Upper lobe of left lung (tissue), 6 donors: Measurements from ENCODE around the gene WFDC12. TPM values are rescaled to one million over a fixed set of nuclear protein-coding genes. Genes with fewer than 3 reads are reported as not detected.

Experiments
- ATAC-seq, 2 donors: fragments of 200-7000 bp; cut with Tn5 transposase; one replicate each; pipeline ENCODE4 v1.9.1; 2022; ENCODE audit warnings: mild to moderate bottlenecking in 2 of 2, moderate library complexity in 2 of 2; ENCODE audit not compliant: low FRiP score in 2 of 2
- DNase-seq, 2 donors: peaks; one replicate each; pipeline ENCODE4 v3.0.0-alpha.2; 2019 to 2020
- H3K27ac ChIP-seq, 4 donors: fragments of 200-600 bp; sonication (generic); one replicate each; pipeline ENCODE4 v1.5.1; 2016 to 2019
- H3K27me3 ChIP-seq, 4 donors: fragments of 200-600 bp; sonication (generic); one replicate each; pipeline ENCODE4 v1.5.1; 2017 to 2019
- H3K36me3 ChIP-seq, 4 donors: fragments of 200-600 bp; sonication (generic); one replicate each; pipeline ENCODE4 v1.5.1; 2016 to 2019
- H3K4me1 ChIP-seq, 4 donors: fragments of 200-600 bp; sonication (generic); one replicate each; pipeline ENCODE4 v1.5.1; 2018 to 2019
- H3K4me3 ChIP-seq, 4 donors: fragments of 200-600 bp; sonication (generic); one replicate each; pipeline ENCODE4 v1.5.1; 2017 to 2019; ENCODE audit warnings: mild to moderate bottlenecking in 2 of 4, moderate library complexity in 1 of 4
- H3K9me3 ChIP-seq, 4 donors: fragments of 200-600 bp; sonication (generic); one replicate each; pipeline ENCODE4 v1.5.1; 2018 to 2019
- EP300 ChIP-seq, 4 donors: sonication (generic); formaldehyde crosslinking; IDR thresholded peaks; one replicate each; pipeline ENCODE4 v1.5.1; 2017; ENCODE audit warnings: antibody characterized with exemption in 4 of 4, control low read depth in 2 of 4
- POLR2A ChIP-seq, 4 donors: fragments of 450-650 bp; IDR thresholded peaks; one replicate each; pipeline ENCODE4 v1.5.1; 2016 to 2017; ENCODE audit warnings: antibody characterized with exemption in 4 of 4, mild to moderate bottlenecking in 2 of 4
- POLR2AphosphoS5 ChIP-seq, 2 donors: sonication (generic); formaldehyde crosslinking; IDR thresholded peaks; one replicate each; pipeline ENCODE4 v1.5.1; 2017; ENCODE audit warnings: antibody characterized with exemption in 2 of 2
- WGBS, 2 donors: methylation state at CpG; one replicate each; pipeline ENCODE4 v1.1.5; 2017 to 2018; 5-methylcytosine and 5-hydroxymethylcytosine counted together
- total RNA-seq, 6 donors: library from RNA; depleted of rRNA in 4 of 6; stranded (reverse); fragments of >200 nt in 4 of 6; gene quantifications; one replicate each; pipeline versions ENCODE4 v1.1.0 to v1.2.1, GENCODE V29; 2016 to 2021
- TF ChIP-seq, protein P1 (sequence below), 6 experiments: fragments of 450-650 bp in 4 of 6; fragments of 200-600 bp in 2 of 6; sonication (generic) in 2 of 6; IDR thresholded peaks; one replicate each; pipeline ENCODE4 v1.5.1; 2016 to 2019; ENCODE audit warnings: antibody characterized with exemption in 6 of 6
- donor health status: DM: no; HTN: no; CAD: no; lungs with moderate emphysema.
- donor health status: DM: no; HTN: yes; CAD: no; lungs with severe emphysema.

Gene WFDC12
- total RNA-seq, 6 donors from 2014 or later, result 0.67 to 7.1 (median 5.0) TPM; not detected in 1

DNA sequence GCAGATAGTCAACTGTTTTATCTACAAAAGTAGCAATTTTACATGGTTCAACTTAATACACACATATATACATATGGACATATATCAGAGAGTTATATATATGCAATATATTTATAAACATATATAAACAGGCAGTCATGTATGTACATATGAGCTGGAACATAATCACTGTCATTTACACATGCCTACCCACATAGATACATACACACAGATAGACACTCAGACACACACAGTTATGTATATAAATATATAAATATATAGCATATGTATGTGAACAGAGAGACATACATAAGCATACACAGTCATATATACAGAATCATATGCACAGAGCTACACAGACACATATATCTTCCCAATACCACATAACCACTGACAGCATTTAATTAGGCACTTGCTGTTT lies 11.5 kb downstream of the WFDC12 start:
- Histone ChIP-seq H3K4me1 (peaks cover 0 to 6% (median 0%) of the 10 kb centered on the region in 4 donors), H3K9me3 (no peaks in the 10 kb centered on the region), H3K4me3 (no peak overlapping the region), H3K27ac (no peak overlapping the region), H3K27me3 (peaks cover 0 to 3% (median 0%) of the 10 kb centered on the region in 4 donors), H3K36me3 (no peaks in the 10 kb centered on the region)
- TF ChIP-seq POLR2AphosphoS5 (IDR thresholded peaks at IDR 0.05), result no peak
- TF ChIP-seq EP300 (IDR thresholded peaks at IDR 0.05), result no peak
- TF ChIP-seq POLR2A (IDR thresholded peaks at IDR 0.05), result no peak
- TF ChIP-seq, protein P1, sequence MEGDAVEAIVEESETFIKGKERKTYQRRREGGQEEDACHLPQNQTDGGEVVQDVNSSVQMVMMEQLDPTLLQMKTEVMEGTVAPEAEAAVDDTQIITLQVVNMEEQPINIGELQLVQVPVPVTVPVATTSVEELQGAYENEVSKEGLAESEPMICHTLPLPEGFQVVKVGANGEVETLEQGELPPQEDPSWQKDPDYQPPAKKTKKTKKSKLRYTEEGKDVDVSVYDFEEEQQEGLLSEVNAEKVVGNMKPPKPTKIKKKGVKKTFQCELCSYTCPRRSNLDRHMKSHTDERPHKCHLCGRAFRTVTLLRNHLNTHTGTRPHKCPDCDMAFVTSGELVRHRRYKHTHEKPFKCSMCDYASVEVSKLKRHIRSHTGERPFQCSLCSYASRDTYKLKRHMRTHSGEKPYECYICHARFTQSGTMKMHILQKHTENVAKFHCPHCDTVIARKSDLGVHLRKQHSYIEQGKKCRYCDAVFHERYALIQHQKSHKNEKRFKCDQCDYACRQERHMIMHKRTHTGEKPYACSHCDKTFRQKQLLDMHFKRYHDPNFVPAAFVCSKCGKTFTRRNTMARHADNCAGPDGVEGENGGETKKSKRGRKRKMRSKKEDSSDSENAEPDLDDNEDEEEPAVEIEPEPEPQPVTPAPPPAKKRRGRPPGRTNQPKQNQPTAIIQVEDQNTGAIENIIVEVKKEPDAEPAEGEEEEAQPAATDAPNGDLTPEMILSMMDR (IDR thresholded peaks at IDR 0.05), result no peak
- DNase-seq (no peak), ATAC-seq (no peak)

DNA sequence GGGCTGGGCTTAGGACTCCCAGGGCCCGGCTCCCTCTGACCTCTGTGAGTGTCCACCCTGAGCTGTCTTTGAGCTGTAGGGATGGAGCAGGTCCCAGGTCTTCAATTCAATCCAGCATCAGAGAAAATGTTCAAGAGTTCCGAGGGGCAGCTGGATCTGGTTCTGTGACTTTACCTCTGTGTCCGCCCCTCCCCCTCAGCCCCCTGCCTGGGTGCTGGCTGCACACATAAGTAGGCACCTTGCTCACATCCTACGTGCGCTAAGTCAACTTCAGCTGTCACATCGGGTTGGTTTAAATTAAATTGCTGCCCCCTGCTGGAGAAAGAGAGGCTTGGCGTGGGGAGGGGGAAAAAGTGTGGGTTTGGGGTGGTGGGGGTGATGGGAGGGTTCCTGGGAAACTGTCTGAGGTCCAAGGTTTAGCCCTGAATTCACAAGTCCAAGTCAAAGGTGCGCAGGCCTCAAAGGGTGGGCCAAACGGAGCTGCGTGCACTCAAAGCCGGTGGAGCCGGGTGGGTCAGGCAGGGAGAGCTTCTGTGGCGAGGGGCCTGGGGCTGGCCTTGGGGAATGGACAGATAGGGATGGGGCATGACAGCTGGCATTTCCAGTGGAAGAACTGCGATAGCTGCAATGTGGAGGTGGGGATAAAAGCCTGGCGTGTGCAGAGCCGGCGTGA lies 12.3 kb downstream of the WFDC12 start:
- Histone ChIP-seq H3K4me1 (peaks cover 0 to 6% (median 0%) of the 10 kb centered on the region in 4 donors), H3K36me3 (no peaks in the 10 kb centered on the region), H3K27me3 (peaks cover 0 to 3% (median 0%) of the 10 kb centered on the region in 4 donors), H3K27ac (no peak overlapping the region), H3K9me3 (no peaks in the 10 kb centered on the region), H3K4me3 (no peak overlapping the region)
- ATAC-seq (no peak), DNase-seq (no peak)
- 54 to 68% methylated on average over 15 to 17 of the region's 17 CpGs for WGBS, 2 donors
- TF ChIP-seq, protein P1 (IDR thresholded peaks at IDR 0.05), result peak in 5 of 6 experiments; percentile 5 to 42 (median 28)
- no peak for TF ChIP-seq POLR2A (IDR thresholded peaks at IDR 0.05)

- no peaks in the 10 kb centered on the region for H3K9me3 ChIP-seq
- no peak for ATAC-seq
Observed at GRCh38 chr20:45111285-45111684, 13.0 kb downstream of the WFDC12 start.

DNA sequence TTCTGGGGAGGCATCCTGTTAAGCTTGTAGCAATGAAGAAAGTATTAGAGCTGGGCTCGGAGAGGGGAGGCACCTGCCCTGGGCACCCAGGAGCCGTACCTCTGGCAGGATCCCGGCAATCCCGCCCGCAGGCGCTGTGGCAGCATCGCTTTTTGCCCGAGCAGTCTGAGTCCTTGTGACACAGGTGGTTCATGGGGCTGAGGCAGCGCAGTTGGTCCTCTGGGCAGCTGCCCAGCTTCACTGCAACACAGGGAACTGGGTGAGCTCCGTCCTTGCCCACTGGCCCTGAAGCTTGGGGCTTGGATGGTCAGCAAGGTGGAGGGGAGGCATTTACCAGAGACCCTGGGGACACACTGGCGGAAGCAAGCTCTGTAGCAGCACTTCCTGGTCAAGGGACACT lies 14.0 kb downstream of the WFDC12 start:
- peaks cover 0 to 3% (median 0%) of the 10 kb centered on the region in 4 donors for H3K27me3 ChIP-seq
- no peak for ATAC-seq
- no peaks in the 10 kb centered on the region for H3K36me3 ChIP-seq
- no peak for TF ChIP-seq POLR2A (IDR thresholded peaks at IDR 0.05)
- TF ChIP-seq EP300 (IDR thresholded peaks at IDR 0.05), result no peak
- TF ChIP-seq POLR2AphosphoS5 (IDR thresholded peaks at IDR 0.05), result no peak
- TF ChIP-seq, protein P1 (IDR thresholded peaks at IDR 0.05), result no peak
- peaks cover 0 to 6% (median 0%) of the 10 kb centered on the region in 4 donors for H3K4me1 ChIP-seq
- peak in 1 of 2 donors; percentile 65 for DNase-seq
- H3K27ac ChIP-seq, result no peak overlapping the region
- H3K9me3 ChIP-seq, result no peaks in the 10 kb centered on the region
- H3K4me3 ChIP-seq, result no peak overlapping the region
- 80 to 94% methylated on average over 1 to 11 of the region's 11 CpGs for WGBS, 2 donors

More at GRCh38 chr20:45111285-45111684, 13.0 kb downstream of the WFDC12 start:
- 72 to 84% methylated on average over 11 of the region's 11 CpGs for WGBS, 2 donors
- H3K27me3 ChIP-seq, result peaks cover 0 to 3% (median 0%) of the 10 kb centered on the region in 4 donors
- no peak overlapping the region for H3K27ac ChIP-seq
- H3K36me3 ChIP-seq, result no peaks in the 10 kb centered on the region
- DNase-seq, result no peak
- H3K4me1 ChIP-seq, result peaks cover 0 to 6% (median 0%) of the 10 kb centered on the region in 4 donors
- TF ChIP-seq, protein P1 (IDR thresholded peaks at IDR 0.05), result no peak
- TF ChIP-seq EP300 (IDR thresholded peaks at IDR 0.05), result no peak
- TF ChIP-seq POLR2A (IDR thresholded peaks at IDR 0.05), result no peak
- TF ChIP-seq POLR2AphosphoS5 (IDR thresholded peaks at IDR 0.05), result no peak
- no peak overlapping the region for H3K4me3 ChIP-seq

GRCh38 chr20:45109634-45110033 lies 14.6 kb downstream of the WFDC12 start:
- Histone ChIP-seq H3K27me3 (peaks cover 0 to 3% (median 0%) of the 10 kb centered on the region in 4 donors), H3K27ac (no peak overlapping the region), H3K9me3 (no peaks in the 10 kb centered on the region), H3K4me3 (no peak overlapping the region), H3K4me1 (peaks cover 0 to 6% (median 0%) of the 10 kb centered on the region in 4 donors), H3K36me3 (no peaks in the 10 kb centered on the region)
- DNase-seq (no peak), ATAC-seq (no peak)
- 82 to 84% methylated on average over 8 of the region's 8 CpGs for WGBS, 2 donors
- TF ChIP-seq POLR2A (IDR thresholded peaks at IDR 0.05) (no peak), EP300 (IDR thresholded peaks at IDR 0.05) (no peak), POLR2AphosphoS5 (IDR thresholded peaks at IDR 0.05) (no peak)
- TF ChIP-seq, protein P1 (IDR thresholded peaks at IDR 0.05), result no peak
